Stimulated activated CD4-positive, alpha-beta T cell treated with anti-CD3 and anti-CD28 coated beads, Interleukin-15, amount 100 ng/mL, for 1 hour (primary cell): ENCODE results near the gene ALPL.
A peak's percentile ranks its signal among the peaks of the same experiment; 100 is the strongest.

Experiments used
- DNase-seq, 2 donors: peaks; one replicate each; pipeline ENCODE4 v3.0.0-alpha.2; 2020; ENCODE audit warnings: low read depth in 1 of 2, low spot score in 1 of 2

Gene ALPL

DNA sequence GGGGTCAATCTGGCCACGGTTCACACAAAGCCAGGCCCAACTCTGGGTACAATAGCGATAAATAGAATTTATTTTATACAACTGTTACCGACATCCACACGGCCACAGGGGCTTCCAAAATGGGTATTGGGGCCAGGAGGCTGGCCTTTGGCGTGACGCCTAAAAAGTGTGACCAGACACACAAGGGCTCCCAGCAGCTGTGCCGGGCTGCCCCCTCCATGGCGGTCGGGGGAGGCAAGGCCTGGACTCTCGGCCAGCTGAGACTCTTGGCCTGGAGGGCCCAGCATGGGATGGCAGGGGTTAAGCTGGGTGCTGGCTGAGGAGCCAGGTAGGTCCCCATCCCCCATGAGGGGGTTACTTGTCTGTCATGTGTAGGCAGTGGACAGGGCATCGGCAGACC, 87.0 kb downstream of the ALPL start:
- no peak for DNase-seq

DNA sequence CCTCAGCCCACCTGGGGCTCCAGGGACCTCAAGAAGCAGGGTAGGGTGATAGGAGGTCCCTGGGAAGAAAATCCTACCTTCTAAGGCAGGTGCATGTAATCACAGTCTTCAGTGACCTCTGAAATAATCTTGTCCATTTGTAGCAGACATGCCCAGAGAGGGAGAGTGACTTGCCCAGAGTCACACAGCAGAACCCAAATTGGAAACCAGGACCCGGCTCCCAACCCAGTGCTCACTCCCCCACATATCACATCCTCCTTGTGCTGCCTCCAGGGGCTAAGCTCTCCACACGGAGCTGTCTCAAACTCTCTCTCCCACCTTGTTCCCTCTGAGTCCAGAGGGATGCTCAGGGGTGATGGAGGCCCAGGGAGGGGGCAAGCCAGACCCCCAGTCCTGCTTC, 87.4 kb downstream of the ALPL start:
- no peak for DNase-seq

- no peak for DNase-seq
Observed at GRCh38 chr1:21597753-21598152, 88.5 kb downstream of the ALPL start.

- DNase-seq: no peak
Observed at GRCh38 chr1:21598417-21598816, 89.2 kb downstream of the ALPL start.

DNA sequence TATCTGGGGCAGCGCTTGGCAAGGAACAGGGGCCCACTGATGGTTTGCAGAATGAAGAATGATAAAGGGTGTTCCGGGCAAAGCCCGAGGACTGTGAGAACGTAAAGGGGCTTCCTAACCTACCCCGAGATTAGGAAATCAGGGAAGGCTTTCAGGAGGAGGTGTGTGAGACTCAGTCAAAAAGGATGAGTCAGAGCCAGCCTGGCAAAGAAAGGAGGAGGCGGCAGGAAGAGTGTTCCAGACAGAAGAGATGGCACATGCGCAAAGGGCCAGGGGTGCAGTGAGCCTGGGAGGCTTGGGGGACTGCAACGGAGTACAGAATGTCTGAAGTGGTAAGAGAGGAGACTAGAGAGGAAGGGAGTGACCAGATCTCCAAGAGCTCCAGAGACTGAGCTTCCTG, 89.7 kb downstream of the ALPL start:
- no peak for DNase-seq

- no peak for DNase-seq
Observed at GRCh38 chr1:21599402-21599801, 90.2 kb downstream of the ALPL start.

GRCh38 chr1:21601278-21602048, 92.2 kb downstream of the ALPL start:
- no peak for DNase-seq

DNA sequence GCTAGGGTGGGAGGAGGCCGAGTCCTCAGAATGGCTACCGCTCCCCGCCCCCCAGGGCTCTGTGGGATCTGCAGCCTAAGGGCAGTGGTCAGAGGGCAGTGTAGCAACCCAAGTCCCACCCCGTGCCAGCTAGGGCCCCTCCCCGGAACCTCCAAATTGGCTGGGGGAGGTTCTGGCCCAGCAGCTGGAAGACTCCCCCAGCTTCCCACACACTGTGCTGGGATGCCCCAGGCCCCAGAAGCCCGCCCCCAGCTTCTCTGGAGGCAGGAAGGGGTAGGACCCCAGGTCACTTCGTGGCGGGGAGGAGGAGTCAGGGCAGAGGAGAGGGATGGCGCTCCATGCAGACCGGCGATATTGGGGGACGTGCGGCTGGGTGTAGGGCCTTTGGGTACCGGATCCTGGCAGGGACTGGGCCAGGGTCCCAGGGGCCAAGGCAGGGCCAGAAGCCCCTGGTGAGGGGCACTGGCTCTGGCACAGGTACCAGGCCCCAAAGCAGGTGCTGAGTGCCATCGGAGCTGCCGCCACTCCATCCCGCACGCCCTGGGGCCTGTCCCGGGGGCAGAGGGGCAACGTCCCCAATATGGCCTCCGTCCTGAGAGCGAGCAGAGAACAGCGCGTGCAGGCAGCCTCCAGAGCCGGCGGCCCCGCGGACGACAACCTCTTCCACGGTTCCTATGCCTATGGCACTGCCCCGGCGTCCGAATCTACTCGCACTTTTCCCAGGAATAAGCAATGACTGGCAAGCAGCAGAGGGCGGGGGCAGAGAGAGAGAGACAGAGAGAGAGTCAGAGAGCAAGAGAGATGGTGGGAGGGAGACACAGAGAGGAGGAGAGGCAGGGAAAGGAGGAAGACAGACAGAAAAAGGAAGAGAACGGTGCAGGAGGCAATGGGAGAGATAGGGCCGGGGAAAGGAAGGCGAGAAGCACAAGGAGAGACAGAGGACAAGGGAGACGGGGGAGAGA, 94.2 kb downstream of the ALPL start:
- DNase-seq: no peak

- no peak for DNase-seq
Observed at GRCh38 chr1:21604208-21604957, 95.2 kb downstream of the ALPL start.

DNA sequence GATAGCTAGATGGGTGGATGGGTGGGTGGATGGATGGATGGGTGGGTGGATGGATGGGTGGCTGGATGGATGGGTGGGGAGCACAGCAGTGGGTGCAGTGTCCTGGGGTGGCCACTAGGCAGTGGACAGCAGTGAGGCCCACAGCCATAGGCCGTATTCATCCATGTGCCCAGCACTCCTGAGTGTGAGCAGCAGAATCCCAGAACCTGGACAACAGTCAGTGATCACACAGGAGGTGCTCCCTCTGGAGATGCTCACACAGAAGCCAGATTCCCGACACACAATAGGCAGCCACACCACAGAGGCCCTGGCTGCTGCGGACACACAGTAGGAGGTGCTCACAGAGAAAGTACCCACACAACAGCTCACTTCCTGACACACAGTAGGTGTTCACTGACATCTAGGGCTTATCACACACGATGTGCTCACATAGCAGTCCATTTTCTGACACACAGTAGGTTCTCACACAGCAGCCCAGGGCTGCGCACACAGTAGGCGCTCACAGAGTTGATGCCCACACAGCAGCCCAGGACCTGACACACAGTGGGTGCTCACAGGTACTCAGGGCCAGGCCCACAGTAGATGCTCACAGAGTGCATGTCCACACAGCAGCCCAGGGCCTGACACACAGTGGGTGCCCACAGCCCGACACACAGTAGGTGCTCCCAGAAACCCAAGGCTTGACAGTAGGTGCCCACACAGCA, 95.9 kb downstream of the ALPL start:
- no peak for DNase-seq

DNA sequence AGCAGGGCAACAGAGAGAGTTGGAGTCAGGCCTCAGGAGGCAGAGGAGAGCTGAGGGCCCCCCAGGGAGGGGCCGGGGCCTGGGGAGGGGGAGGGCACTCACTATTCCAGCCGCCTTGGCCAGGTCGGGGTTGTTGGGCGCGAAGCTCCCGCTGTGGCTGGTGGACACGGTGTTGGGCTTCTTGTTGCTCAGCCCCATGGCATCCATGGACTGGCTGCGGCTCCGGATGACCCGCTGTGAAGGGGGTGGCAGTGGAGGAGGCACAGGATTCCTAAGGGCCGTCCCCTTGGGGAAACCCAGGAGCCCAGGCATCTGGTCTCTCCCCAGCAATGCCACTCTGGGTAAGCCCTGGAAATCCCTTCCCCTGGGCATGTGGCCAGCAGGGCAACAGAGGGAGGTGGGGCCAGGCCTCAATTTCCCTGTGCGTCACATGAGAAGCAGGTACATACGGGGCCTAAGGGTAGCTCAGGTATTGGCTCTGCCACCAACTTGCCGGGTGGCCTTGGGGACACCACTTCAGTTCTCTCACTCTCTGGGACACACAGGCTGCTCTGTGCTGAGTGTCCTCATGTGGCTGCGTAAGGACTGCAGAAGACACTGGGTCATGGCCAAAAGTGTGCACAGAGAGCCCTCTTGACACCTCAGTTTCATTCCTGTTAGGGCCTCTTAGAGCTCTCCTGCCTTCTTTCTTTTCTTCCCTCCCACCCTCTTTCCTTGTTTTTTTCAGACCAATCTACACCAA, 96.9 kb downstream of the ALPL start:
- DNase-seq: no peak

DNA sequence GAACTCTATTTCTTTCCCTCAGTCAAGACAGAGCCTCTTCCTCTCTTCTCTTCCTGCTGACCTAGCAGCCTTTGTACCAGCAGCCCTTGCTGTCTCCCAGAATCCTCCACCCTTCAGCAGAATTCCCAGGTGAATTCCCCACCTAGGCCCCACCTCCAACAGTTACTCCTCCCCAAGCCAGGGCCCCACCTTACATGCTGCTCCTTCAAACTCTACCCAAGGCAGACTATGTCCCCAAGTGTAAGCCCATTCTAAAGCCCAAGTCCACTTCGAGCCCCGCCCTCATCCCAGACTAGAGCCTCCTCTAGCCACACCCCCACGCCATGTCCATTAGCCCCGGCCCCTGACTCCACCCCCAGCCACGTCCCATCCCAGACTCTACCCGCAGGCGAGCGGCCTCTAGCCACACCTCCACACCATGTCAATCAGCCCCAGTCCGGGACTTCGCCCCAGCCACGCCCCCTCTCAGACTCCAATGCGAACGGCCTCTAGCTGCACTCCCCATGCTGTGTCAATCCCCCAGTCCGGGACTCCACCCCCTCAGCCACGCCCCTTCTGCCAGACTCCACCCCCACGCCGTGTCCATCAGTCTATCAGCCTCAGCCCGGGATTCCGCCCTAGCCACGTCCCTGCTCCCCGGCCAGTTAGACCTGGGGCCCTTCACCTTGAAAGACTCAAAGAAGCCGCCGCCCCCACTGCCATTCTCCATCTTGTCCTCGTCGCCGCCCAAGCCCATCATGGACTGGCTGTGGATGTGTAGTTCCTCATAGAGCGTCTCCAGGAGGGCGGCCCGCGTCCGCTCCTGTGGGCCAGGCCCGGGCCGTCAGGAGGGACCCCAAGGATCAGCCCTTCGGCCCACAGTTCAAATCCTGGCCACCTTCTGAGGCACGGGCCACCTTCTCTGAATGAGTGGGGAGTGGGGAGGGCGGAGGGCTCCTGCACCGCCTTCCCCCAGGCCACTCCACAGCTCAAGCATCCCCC, 98.6 kb downstream of the ALPL start:
- DNase-seq: peak in 1 of 2 donors; percentile 21

DNA sequence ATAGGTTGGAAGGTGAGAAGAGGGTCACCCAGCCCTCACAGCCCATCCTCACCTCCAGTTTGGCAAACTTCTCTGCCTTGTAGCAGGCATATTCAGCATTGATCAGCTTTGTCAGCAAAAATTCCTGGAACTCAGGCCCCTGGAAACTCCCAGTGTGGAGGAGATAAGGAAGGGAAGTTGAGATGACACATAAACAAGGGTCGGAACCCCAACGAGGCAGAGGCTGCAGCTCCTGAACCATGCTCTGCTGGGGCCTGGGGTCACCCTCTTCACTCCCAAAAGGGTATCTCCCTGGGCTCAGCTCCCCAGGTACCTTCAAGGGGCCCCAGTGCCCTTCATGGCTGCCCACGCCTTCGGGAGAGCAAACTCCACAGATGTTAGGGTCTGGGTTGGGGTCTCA, 99.6 kb downstream of the ALPL start:
- no peak for DNase-seq

GRCh38 chr1:21610027-21610426, 100.8 kb downstream of the ALPL start:
- DNase-seq: no peak

DNA sequence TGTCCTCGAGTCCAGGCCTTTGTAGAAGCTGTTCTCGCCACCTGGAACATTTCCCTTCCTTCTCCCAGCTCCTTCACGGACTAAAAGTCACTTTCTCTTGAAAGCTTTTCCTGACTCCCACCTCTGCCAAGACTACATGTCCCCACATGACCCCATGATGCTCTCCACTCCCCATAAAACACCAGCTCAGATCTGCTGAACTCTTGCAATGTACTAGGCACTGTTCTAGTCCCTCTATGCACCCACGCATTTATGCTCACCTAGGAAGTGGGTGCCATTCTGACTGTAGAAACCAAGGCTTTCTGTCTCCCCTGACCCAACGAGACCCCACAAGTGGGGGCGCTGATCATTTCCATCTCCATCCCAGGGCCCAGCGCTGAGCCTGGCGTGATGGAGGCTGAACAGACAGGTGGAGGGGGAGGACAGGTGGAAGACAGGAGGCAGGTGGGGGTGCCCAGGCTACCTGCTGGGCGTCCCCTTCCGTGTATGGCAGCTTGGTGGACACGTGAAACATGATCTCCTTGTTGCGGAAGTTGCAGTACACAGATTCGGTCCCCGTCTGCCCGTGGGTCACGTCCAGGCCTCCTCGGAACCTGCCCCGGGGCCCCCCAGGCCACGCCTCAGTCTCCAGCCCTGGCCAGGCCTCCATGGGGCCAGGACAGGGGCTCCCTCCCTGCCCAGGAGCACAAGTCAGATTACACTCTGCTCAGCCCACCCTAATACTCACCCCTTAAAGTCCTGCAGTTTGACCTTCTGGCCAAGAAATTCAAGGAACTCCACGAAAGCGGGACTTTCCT, 102.0 kb downstream of the ALPL start:
- DNase-seq: no peak

GRCh38 chr1:21612057-21612456, 102.8 kb downstream of the ALPL start:
- no peak for DNase-seq

GRCh38 chr1:21613072-21613867, 104.0 kb downstream of the ALPL start:
- no peak for DNase-seq
